ENCODE data around the gene METTL6. TPM values are rescaled to one million over a fixed set of nuclear protein-coding genes. Genes with fewer than 3 reads are reported as not detected.
"Not testable (repeated sequence)": the region's sequence is repeated elsewhere in the genome, so short reads cannot be mapped to it uniquely, and the experiment has no call there.

The METTL6 gene
- total RNA-seq, 2 experiments from 2014 or later, result 21.9 to 26.7 TPM

DNA sequence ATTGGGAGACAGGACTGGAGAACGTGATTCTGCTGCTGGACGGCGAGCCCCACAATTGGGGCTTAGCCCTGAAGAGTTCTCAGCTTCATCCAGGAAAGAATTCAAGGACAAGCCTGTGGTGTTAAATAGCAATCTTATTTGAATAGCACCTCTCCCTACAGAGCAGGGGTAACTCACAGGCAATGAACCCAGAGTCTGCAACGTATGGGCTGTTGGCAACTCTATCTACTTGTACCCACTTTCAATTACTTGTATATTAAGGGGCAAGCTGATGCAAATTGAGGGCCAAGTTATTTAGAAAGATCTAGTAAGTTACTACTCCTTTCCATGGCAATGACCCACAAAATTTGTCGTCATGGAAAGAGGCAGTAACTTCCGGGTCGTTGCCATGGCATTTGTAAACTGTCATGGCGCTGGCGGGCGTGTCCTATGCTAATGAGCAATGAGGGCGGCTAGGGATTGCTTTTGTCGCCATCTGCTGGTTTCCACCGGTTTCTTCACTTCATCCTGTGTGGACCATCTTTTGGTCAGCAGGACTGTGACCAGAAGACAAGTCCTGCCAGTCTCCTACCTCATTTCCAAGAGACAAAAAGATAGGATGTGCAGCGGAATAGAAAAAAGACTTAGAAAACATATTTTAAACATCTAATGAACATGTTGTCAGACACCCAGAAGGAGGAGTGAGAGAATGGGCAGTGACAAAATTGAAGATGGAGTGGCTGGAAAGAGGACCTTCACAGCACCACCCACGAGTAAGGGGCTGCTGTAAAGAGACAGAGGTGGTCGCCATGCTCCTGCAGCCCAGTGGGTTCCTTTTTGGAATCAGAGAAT is 49.2 kb downstream of the METTL6 start:
- Mint-ChIP-seq H3K27me3 (no peaks in the 10 kb centered on the region), H3K36me3 (no peaks in the 10 kb centered on the region), H3K4me1 (peaks cover 8% of the 10 kb centered on the region), H3K27ac (peak overlapping the region; percentile 71), H3K4me3 (no peak overlapping the region), H3K9me3 (no peaks in the 10 kb centered on the region)
- DNase-seq, result peak; percentile 87

- Mint-ChIP-seq H3K4me1 (peaks cover 8% of the 10 kb centered on the region), H3K4me3 (no peak overlapping the region), H3K27ac (no peak overlapping the region), H3K9me3 (no peaks in the 10 kb centered on the region), H3K36me3 (no peaks in the 10 kb centered on the region), H3K27me3 (no peaks in the 10 kb centered on the region)
- DNase-seq, result no peak
Measured at GRCh38 chr3:15375461-15376000, 51.8 kb downstream of the METTL6 start.

DNA sequence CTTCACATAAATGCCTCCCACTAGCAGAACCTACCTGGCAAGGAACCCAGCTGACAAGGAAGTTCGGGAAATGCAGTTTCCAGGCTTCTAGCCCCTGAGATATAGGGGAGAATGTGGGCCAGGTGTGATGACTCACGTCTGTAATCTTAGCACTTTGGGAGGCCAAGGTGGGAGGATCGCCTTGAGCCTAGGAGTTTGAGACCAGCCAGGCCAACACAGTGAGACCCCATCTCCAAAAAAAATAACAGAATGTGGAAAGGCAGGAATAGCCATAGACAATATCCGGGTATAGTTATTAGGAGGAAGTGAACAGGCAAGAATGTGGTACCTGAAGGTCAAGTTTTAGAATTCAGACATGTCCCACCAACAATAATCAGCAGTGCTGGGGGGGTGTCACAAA is 54.4 kb downstream of the METTL6 start:
- H3K27me3 Mint-ChIP-seq, result no peaks in the 10 kb centered on the region
- no peaks in the 10 kb centered on the region for H3K36me3 Mint-ChIP-seq
- H3K4me3 Mint-ChIP-seq, result no peak overlapping the region
- no peaks in the 10 kb centered on the region for H3K9me3 Mint-ChIP-seq
- peaks cover 3% of the 10 kb centered on the region for H3K4me1 Mint-ChIP-seq
- DNase-seq, result no peak
- no peak overlapping the region for H3K27ac Mint-ChIP-seq

DNA sequence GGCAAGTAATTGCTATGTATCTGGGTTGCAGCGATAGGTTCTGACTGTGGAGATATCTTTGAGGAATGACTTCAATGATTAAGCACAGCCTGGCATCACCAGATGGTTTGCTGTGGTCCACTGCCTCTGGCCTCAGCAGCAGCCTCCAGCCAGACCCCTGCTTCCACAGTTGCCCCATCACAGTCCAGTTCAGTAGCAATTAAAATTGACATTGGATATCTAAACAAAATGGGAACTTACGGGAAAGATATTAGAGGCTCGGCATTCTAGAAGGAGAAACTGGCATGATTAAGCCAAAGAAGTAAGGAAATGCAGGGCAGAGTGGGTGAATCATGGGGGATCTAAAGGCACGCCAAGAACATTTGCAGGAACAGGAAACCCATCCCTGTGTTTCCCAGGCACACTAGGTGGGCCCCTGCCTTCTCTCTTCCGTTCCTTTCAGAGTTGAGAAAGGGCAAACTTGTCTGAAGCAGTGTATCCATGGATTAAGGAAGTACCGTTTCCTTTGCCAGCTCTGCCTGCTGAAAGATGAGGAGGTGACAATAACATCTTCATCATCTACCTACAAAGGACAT is 58.7 kb downstream of the METTL6 start:
- no peak for DNase-seq
- Mint-ChIP-seq H3K4me3 (no peak overlapping the region), H3K4me1 (peaks cover 4% of the 10 kb centered on the region), H3K9me3 (no peaks in the 10 kb centered on the region), H3K36me3 (no peaks in the 10 kb centered on the region), H3K27ac (no peak overlapping the region), H3K27me3 (peaks cover 6% of the 10 kb centered on the region)

DNA sequence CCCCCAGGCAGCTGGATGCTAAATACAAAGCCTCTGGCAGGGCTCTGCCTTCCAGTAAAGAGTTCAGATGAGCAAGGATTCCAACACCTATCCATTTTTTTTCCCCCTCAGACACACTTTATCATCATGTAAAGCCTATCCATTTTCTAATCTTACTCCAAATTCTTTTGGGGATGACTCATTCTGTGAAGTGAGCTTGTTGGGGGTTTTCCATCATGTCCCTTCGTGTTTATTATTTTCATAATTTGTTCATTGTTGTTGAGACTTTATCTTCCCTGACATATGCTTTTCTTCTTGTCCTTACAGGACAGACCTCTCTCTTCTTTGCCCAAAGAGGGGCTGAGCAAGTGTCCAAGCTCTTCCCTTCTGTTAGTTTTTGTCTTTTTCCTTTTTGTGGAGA is 60.3 kb downstream of the METTL6 start:
- no peak overlapping the region for H3K27ac Mint-ChIP-seq
- no peak for DNase-seq
- H3K9me3 Mint-ChIP-seq, result no peaks in the 10 kb centered on the region
- H3K27me3 Mint-ChIP-seq, result peaks cover 6% of the 10 kb centered on the region
- peaks cover 12% of the 10 kb centered on the region for H3K4me1 Mint-ChIP-seq
- no peaks in the 10 kb centered on the region for H3K36me3 Mint-ChIP-seq
- no peak overlapping the region for H3K4me3 Mint-ChIP-seq

DNA sequence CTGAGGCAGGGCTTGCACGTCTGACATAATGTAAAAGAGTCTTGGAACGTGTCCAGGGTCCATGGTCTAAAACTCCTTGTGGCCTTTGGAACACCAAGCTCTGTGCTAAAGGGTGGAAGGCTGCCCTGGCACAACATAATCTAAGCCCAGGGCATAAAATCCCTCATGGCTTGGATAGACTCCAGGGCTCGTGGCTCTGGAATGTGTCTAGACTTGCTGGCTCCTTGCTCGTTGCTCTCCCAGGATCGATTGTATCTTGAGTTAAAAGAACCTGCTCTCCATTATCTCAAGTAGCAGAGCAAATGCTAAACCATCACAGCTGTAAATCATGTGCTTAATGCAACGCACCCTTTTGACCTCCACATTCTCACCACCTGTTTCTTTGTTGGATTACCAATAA is 63.3 kb downstream of the METTL6 start:
- H3K4me3 Mint-ChIP-seq, DNase-seq, H3K36me3 Mint-ChIP-seq, H3K27ac Mint-ChIP-seq, H3K9me3 Mint-ChIP-seq, H3K27me3 Mint-ChIP-seq: not testable (repeated sequence)
- H3K4me1 Mint-ChIP-seq, result peaks cover 28% of the 10 kb centered on the region

DNA sequence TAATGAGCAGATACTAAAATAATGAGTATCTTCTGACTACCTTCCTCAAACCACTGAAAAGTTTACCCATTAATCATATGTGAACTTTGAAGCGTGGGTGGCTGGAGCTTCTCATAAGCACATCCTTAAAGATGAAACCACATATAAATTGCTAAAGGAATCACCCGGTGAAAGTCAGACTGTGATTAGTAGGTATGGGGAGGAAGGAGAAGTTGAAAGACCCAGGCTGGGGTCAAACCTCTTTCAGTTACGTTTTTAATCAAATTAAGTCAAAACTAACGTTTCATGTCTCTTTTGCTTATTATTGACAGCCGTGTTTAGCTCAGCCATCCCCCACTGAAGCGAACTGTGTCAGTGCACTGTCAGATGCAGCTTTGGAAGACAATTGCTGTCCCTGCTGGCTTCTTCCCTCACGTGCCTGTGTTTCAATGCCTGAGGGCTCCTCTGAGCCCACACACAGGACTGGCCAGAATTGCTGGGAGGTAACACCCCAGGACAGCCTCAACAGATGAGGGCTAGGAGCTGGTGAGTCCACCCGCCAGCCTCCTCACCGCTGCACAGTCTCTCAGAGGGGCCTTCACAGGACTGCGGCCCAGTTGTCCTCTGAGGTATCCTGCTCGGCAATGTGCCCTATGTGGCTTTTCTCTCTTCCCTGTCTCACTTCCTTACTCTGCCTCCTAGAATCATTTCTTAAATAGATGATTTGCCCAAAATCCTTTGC is 65.7 kb downstream of the METTL6 start:
- H3K4me3 Mint-ChIP-seq, result peak overlapping the region; percentile 29
- H3K9me3 Mint-ChIP-seq, result no peaks in the 10 kb centered on the region
- peaks cover 29% of the 10 kb centered on the region for H3K4me1 Mint-ChIP-seq
- H3K36me3 Mint-ChIP-seq, result no peaks in the 10 kb centered on the region
- peak; percentile 63 for DNase-seq
- H3K27ac Mint-ChIP-seq, result peak overlapping the region; percentile 58
- peaks cover 6% of the 10 kb centered on the region for H3K27me3 Mint-ChIP-seq

- Mint-ChIP-seq H3K4me3 (peak overlapping the region; percentile 25), H3K4me1 (peaks cover 36% of the 10 kb centered on the region), H3K9me3 (no peaks in the 10 kb centered on the region), H3K27ac (peak overlapping the region; percentile 2), H3K36me3 (no peaks in the 10 kb centered on the region), H3K27me3 (peaks cover 1% of the 10 kb centered on the region)
- no peak for DNase-seq
Measured at GRCh38 chr3:15360788-15361493, 66.4 kb downstream of the METTL6 start.

Other genes starting within 250 kb of the METTL6 start
- gene CAPN7, start 221.3 kb downstream of the METTL6 start, total RNA-seq, result 10 to 100 TPM; 20.4 to 23.6 TPM
- 1 to 10 TPM; 2.4 TPM for gene SH3BP5, start 95.0 kb downstream of the METTL6 start, total RNA-seq
- 10 to 100 TPM; 24.6 to 24.9 TPM for gene EAF1, start 54 bp upstream of the METTL6 start, total RNA-seq
- under 1 TPM; 0.48 to 0.74 TPM for gene COLQ, start 94.2 kb upstream of the METTL6 start, total RNA-seq
- gene HACL1, start 174.0 kb upstream of the METTL6 start, total RNA-seq, result 10 to 100 TPM; 23.0 to 23.3 TPM
- 1 to 10 TPM; 2.2 to 2.7 TPM for gene BTD, start 174.2 kb upstream of the METTL6 start, total RNA-seq